ENCODE measurements around the gene MAD2L1BP. TPM values are rescaled to one million over a fixed set of nuclear protein-coding genes. Genes with fewer than 3 reads are reported as not detected.

The MAD2L1BP gene
- total RNA-seq, 4 donors from 2014 or later, result 32.2 to 72.0 (median 58.0) TPM

DNA sequence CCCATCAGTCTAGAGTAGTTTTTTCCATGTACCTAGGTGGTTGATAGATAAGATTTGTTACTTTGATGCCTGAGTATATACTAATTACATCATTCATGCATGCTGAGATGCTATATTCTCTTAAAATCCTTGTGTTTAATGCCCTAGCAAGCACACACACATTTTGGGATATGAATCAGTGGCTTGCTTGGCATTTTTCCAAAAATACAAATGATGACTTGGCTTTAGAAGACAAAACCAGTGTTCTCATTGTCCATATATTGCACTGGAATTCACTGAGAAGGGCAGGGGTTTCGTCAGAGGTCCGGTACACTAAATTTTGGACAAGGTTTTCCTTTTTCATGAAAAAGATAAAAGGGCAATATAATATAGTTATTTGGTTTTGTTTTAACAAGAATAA lies 31.5 kb upstream of the MAD2L1BP start:
- no peak for TF ChIP-seq POLR2A (IDR thresholded peaks at IDR 0.05)
- TF ChIP-seq, protein P1, sequence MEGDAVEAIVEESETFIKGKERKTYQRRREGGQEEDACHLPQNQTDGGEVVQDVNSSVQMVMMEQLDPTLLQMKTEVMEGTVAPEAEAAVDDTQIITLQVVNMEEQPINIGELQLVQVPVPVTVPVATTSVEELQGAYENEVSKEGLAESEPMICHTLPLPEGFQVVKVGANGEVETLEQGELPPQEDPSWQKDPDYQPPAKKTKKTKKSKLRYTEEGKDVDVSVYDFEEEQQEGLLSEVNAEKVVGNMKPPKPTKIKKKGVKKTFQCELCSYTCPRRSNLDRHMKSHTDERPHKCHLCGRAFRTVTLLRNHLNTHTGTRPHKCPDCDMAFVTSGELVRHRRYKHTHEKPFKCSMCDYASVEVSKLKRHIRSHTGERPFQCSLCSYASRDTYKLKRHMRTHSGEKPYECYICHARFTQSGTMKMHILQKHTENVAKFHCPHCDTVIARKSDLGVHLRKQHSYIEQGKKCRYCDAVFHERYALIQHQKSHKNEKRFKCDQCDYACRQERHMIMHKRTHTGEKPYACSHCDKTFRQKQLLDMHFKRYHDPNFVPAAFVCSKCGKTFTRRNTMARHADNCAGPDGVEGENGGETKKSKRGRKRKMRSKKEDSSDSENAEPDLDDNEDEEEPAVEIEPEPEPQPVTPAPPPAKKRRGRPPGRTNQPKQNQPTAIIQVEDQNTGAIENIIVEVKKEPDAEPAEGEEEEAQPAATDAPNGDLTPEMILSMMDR (IDR thresholded peaks at IDR 0.05), result no peak
- Histone ChIP-seq H3K36me3 (peaks cover 0 to 51% (median 0%) of the 10 kb centered on the region in 3 donors), H3K9me3 (no peaks in the 10 kb centered on the region), H3K27ac (no peak overlapping the region), H3K4me1 (no peaks in the 10 kb centered on the region), H3K4me3 (no peak overlapping the region), H3K27me3 (no peaks in the 10 kb centered on the region)
- no peak for DNase-seq

DNA sequence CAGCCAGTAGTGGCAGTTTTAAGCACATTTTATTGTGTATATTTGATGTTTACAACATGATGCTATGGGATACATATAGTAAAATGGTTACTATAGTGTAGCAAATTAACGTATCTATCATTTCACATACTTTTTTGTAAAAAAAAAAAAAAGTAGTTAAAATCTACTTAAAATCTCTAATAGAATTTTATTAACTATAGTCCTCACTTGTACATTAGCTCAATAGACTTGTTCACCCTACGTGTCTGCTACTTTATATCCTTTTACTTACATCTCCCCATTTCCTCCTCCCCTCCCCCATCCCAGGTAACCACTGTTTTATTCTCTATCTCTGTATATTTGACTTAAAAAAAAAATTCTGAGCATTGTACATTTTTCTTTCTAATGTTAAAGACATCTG lies 29.6 kb upstream of the MAD2L1BP start:
- no peak for TF ChIP-seq POLR2A (IDR thresholded peaks at IDR 0.05)
- TF ChIP-seq, protein P1 (IDR thresholded peaks at IDR 0.05), result no peak
- no peaks in the 10 kb centered on the region for H3K9me3 ChIP-seq

DNA sequence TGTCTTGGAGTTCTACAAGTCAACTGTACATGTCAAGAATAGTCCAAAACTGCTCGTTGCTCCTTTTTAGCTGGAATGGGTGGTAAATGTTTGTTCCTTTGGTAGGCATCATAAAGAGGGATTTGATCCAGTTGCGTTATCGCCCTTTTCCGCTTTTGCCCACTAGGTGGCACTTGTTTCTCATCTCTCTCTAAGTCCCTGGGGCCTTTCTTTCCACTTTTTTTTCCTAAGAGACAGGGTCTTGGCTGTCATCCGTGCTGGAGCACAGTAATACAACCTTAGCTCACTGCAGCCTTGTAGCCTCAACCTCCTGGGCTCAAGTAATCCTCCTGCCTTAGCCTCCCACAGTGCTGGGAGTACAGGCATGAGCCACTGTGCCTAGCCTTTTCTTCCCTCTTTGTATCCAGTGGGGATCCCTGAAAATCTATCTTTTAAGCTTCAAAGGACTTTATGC lies 27.3 kb upstream of the MAD2L1BP start:
- Histone ChIP-seq H3K36me3 (peaks cover 0 to 49% (median 0%) of the 10 kb centered on the region in 3 donors), H3K27me3 (no peaks in the 10 kb centered on the region), H3K27ac (no peak overlapping the region), H3K4me3 (no peak overlapping the region), H3K4me1 (no peaks in the 10 kb centered on the region), H3K9me3 (no peaks in the 10 kb centered on the region)
- DNase-seq, result peak in 2 of 3 donors; percentile 66 to 88
- TF ChIP-seq, protein P1 (IDR thresholded peaks at IDR 0.05), result peak; percentile 68 to 74 (median 72)
- no peak for TF ChIP-seq POLR2A (IDR thresholded peaks at IDR 0.05)

More for the DNA sequence above, 29.6 kb upstream of the MAD2L1BP start:
- no peak for DNase-seq
- peaks cover 0 to 57% (median 0%) of the 10 kb centered on the region in 3 donors for H3K36me3 ChIP-seq
- H3K4me3 ChIP-seq, result no peak overlapping the region
- H3K4me1 ChIP-seq, result no peaks in the 10 kb centered on the region
- no peak overlapping the region for H3K27ac ChIP-seq
- H3K27me3 ChIP-seq, result no peaks in the 10 kb centered on the region

DNA sequence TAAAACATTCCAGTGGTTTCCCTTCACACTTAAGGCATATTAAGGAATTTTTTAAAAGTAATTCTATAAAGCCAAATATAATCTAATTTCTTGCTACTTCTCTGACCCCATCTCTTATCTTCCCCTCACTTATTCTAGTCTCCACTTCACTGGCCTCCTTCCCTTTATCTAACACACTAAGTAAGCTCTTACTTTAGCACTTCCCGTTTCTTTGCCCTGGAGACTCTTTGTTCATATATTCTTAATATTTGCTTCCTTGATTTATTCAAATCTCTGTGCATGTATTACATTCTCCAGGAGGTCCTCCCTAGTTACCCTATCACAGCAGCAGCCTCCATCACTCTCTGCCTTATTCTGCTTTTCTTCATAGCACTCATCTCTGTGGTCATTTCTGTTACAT lies 26.8 kb upstream of the MAD2L1BP start:
- no peak for DNase-seq
- Histone ChIP-seq H3K27ac (no peak overlapping the region), H3K4me1 (no peaks in the 10 kb centered on the region), H3K36me3 (peaks cover 0 to 49% (median 0%) of the 10 kb centered on the region in 3 donors), H3K27me3 (no peaks in the 10 kb centered on the region), H3K9me3 (no peaks in the 10 kb centered on the region), H3K4me3 (no peak overlapping the region)
- TF ChIP-seq, protein P1 (IDR thresholded peaks at IDR 0.05), result no peak
- TF ChIP-seq POLR2A (IDR thresholded peaks at IDR 0.05), result no peak

DNA sequence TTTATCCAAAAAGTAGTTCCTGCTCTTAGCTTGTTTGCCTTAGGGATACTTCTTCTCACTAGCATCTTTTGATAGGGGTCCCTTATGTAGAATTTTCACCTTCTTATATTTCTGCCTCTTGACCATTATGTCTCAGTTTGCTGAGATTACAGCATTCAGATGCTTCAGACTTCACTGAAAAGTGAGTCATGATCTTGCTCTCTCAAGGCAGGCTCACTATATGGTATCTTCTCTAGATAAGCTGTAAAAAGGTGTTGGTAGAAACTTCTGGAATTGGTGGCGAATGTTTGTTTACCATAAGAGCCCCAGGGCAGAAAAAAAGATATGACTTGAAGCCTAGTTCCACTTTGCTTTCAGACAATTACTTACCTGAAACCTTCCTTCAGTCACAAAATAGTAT lies 26.2 kb upstream of the MAD2L1BP start:
- TF ChIP-seq, protein P1 (IDR thresholded peaks at IDR 0.05), result no peak
- no peak for TF ChIP-seq POLR2A (IDR thresholded peaks at IDR 0.05)

DNA sequence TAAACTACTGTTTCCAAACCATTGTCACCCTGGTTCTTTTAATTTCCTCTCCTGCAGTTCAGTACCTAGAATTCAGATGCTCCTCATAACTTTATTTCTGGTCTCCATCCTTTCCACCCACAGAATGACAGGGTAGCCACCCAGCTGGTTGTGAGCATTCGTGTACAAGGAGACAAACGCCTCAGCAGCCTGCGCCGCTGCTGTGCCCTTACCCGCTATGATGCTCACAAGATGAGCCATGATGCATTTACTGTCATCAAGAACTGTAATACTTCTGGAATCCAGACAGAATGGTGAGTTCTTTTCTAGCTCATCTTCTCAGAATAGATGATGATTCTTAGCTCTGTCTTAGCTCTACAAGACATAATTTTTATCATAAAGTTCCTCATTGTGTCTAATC lies 25.2 kb upstream of the MAD2L1BP start:
- TF ChIP-seq, protein P1 (IDR thresholded peaks at IDR 0.05), result no peak
- TF ChIP-seq POLR2A (IDR thresholded peaks at IDR 0.05), result no peak
- Histone ChIP-seq H3K27ac (no peak overlapping the region), H3K4me3 (no peak overlapping the region), H3K4me1 (no peaks in the 10 kb centered on the region), H3K27me3 (no peaks in the 10 kb centered on the region), H3K9me3 (no peaks in the 10 kb centered on the region), H3K36me3 (peaks cover 0 to 41% (median 0%) of the 10 kb centered on the region in 3 donors)
- DNase-seq, result no peak

More for the DNA sequence above, 26.2 kb upstream of the MAD2L1BP start:
- Histone ChIP-seq H3K4me1 (no peaks in the 10 kb centered on the region), H3K9me3 (no peaks in the 10 kb centered on the region), H3K4me3 (no peak overlapping the region), H3K27me3 (no peaks in the 10 kb centered on the region), H3K36me3 (peaks cover 0 to 48% (median 0%) of the 10 kb centered on the region in 3 donors), H3K27ac (no peak overlapping the region)
- DNase-seq, result no peak
